ENCODE data around the gene MARCHF4.

MARCHF4 gene

GRCh38 chr2:216348756-216349308, 23.5 kb downstream of the MARCHF4 start:
- FAIRE-seq, result no peak

GRCh38 chr2:216346781-216347180, 25.5 kb downstream of the MARCHF4 start:
- FAIRE-seq, result no peak

GRCh38 chr2:216345846-216346245, 26.4 kb downstream of the MARCHF4 start:
- no peak for FAIRE-seq

- FAIRE-seq, result no peak
Measured at GRCh38 chr2:216344950-216345300, 27.4 kb downstream of the MARCHF4 start.

GRCh38 chr2:216344206-216344949, 27.9 kb downstream of the MARCHF4 start:
- FAIRE-seq, result no peak

- FAIRE-seq, result no peak
Measured at GRCh38 chr2:216343221-216343980, 28.9 kb downstream of the MARCHF4 start.

GRCh38 chr2:216341121-216341520, 31.2 kb downstream of the MARCHF4 start:
- no peak for FAIRE-seq

- no peak for FAIRE-seq
Measured at GRCh38 chr2:216340280-216340631, 32.0 kb downstream of the MARCHF4 start.

GRCh38 chr2:216339456-216340279, 32.6 kb downstream of the MARCHF4 start:
- FAIRE-seq, result no peak

GRCh38 chr2:216335252-216335651, 37.0 kb downstream of the MARCHF4 start:
- FAIRE-seq, result no peak

- FAIRE-seq, result no peak
Measured at GRCh38 chr2:216328347-216328746, 43.9 kb downstream of the MARCHF4 start.

GRCh38 chr2:216327447-216327935, 44.8 kb downstream of the MARCHF4 start:
- no peak for FAIRE-seq

All from colon (tissue), 2 donors.